IMR-90 (cell line): ENCODE measurements around the gene EXOC8. TPM values are rescaled to one million over a fixed set of nuclear protein-coding genes. Genes with fewer than 3 reads are reported as not detected.

Experiments
- ATAC-seq: fragments of 200-7000 bp; cut with Tn5 transposase; 2 replicates; pipeline ENCODE4 v1.9.1; 2020; ENCODE audit warnings: low read depth, mild to moderate bottlenecking, moderate library complexity
- BruUV-seq: library from RNA; stranded (reverse); fragments of 400-500 nt; replicated peaks from 2 replicates; lab custom pipeline; 2021; lab: Mats Ljungman, UMichigan
- CTCF ChIA-PET: fragments of 300-600 bp; formaldehyde crosslinking; extraction: SDS; loops from one replicate; lab custom pipeline; 2021; ENCODE audit warnings: antibody characterized with exemption; lab: Yijun Ruan, JAX
- POLR2A ChIA-PET: fragments of 300-600 bp; sonication (Branson Sonifier 250); formaldehyde crosslinking; loops from one replicate; lab custom pipeline; 2022; ENCODE audit warnings: antibody characterized with exemption; ENCODE audit not compliant: unreplicated experiment; lab: Charles Lee
- DNase-seq: peaks from one replicate; pipeline ENCODE4 v3.0.0; 2013
- H2AFZ ChIP-seq: replicated peaks from 2 replicates; pipeline ENCODE3; 2013; ENCODE audit warnings: low read length, mild to moderate bottlenecking; ENCODE audit not compliant: poor library complexity
- H2AK5ac ChIP-seq: 2 replicates; pipeline ENCODE4 v1.6.1; 2013; ENCODE audit warnings: low read depth, low read length, inconsistent platforms
- H2AK9ac ChIP-seq: replicated peaks from 2 replicates; pipeline ENCODE3; 2013; ENCODE audit warnings: mild to moderate bottlenecking, low read depth, low read length, moderate library complexity; ENCODE audit not compliant: poor library complexity
- H2BK120ac ChIP-seq: 2 replicates; pipeline ENCODE4 v1.6.1; 2013; ENCODE audit warnings: low read depth, low read length, inconsistent platforms
- H2BK15ac ChIP-seq: 3 replicates; pipeline ENCODE4 v1.6.1; 2013; ENCODE audit warnings: low read depth, low read length, inconsistent platforms
- H2BK20ac ChIP-seq: 2 replicates; pipeline ENCODE4 v1.6.1; 2013; ENCODE audit warnings: low read depth, mild to moderate bottlenecking, inconsistent platforms, low read length, moderate library complexity
- H2BK5ac ChIP-seq: 2 replicates; pipeline ENCODE4 v1.6.1; 2013; ENCODE audit warnings: mild to moderate bottlenecking, low read depth, low read length, inconsistent platforms; ENCODE audit not compliant: poor library complexity, severe bottlenecking
- H3K14ac ChIP-seq: replicated peaks from 2 replicates; pipeline ENCODE4 v1.6.1; 2013; ENCODE audit warnings: low read depth, low read length, inconsistent platforms
- H3K18ac ChIP-seq: 2 replicates; pipeline ENCODE4 v1.6.1; 2013; ENCODE audit warnings: low read depth, low read length, control low read depth
- H3K23ac ChIP-seq: 2 replicates; pipeline ENCODE4 v1.6.1; 2013; ENCODE audit warnings: low read depth, low read length, inconsistent platforms
- H3K27ac ChIP-seq: 2 replicates; pipeline ENCODE4 v1.5.1; 2013; ENCODE audit warnings: mild to moderate bottlenecking, control low read depth, low read length; ENCODE audit not compliant: insufficient read depth
- H3K27me3 ChIP-seq: 2 replicates; pipeline ENCODE4 v1.6.1; 2013; ENCODE audit warnings: low read length; ENCODE audit not compliant: control insufficient read depth, insufficient read depth
- H3K36me3 ChIP-seq: 2 replicates; pipeline ENCODE4 v1.6.1; 2013; ENCODE audit warnings: low read length, mixed read lengths; ENCODE audit not compliant: control insufficient read depth, insufficient read depth
- H3K4ac ChIP-seq: 2 replicates; pipeline ENCODE4 v1.6.1; 2013; ENCODE audit warnings: low read depth, low read length, inconsistent platforms
- H3K4me1 ChIP-seq: 2 replicates; pipeline ENCODE4 v1.6.1; 2013; ENCODE audit warnings: low read length, mixed read lengths; ENCODE audit not compliant: control insufficient read depth, insufficient read depth
- H3K4me2 ChIP-seq: 2 replicates; pipeline ENCODE4 v1.6.1; 2013; ENCODE audit warnings: low read depth, mild to moderate bottlenecking, control low read depth, low read length, moderate library complexity
- H3K4me3 ChIP-seq: 2 replicates; pipeline ENCODE4 v1.5.1; 2013; ENCODE audit warnings: low read depth, mild to moderate bottlenecking, control low read depth, low read length, moderate library complexity; ENCODE audit not compliant: insufficient read depth
- H3K56ac ChIP-seq: 2 replicates; pipeline ENCODE4 v1.6.1; 2013; ENCODE audit warnings: low read length, inconsistent platforms; ENCODE audit not compliant: insufficient read depth; ENCODE audit errors: extremely low read depth
- H3K79me1 ChIP-seq, 2 experiments: 2 replicates each; pipeline ENCODE4 v1.6.1; 2013; ENCODE audit warnings: low read length in 2 of 2, inconsistent platforms in 1 of 2, low read depth in 1 of 2
- H3K9ac ChIP-seq: 2 replicates; pipeline ENCODE4 v1.6.1; 2013; ENCODE audit warnings: low read depth, low read length, control low read depth
- H3K9me1 ChIP-seq: 2 replicates; pipeline ENCODE4 v1.6.1; 2013; ENCODE audit warnings: low read length, inconsistent platforms; ENCODE audit not compliant: insufficient read depth
- H3K9me3 ChIP-seq: 2 replicates; pipeline ENCODE4 v1.6.1; 2013; ENCODE audit warnings: low read length; ENCODE audit not compliant: control insufficient read depth, insufficient read depth
- H4K20me1 ChIP-seq: 2 replicates; pipeline ENCODE4 v1.6.1; 2013; ENCODE audit warnings: low read length, inconsistent platforms; ENCODE audit not compliant: insufficient read depth
- H4K5ac ChIP-seq: 2 replicates; pipeline ENCODE4 v1.6.1; 2013; ENCODE audit warnings: mild to moderate bottlenecking, low read depth, low read length, control low read depth
- H4K8ac ChIP-seq, 2 experiments: 2 replicates each; pipeline ENCODE4 v1.6.1; 2013; ENCODE audit warnings: low read depth in 2 of 2, low read length in 2 of 2, control low read depth in 1 of 2, inconsistent platforms in 1 of 2
- H4K91ac ChIP-seq: 2 replicates; pipeline ENCODE4 v1.6.1; 2013; ENCODE audit warnings: low read depth, low read length, inconsistent platforms; ENCODE audit not compliant: insufficient read depth
- BHLHE40 ChIP-seq: fragments of 150-350 bp; IDR thresholded peaks from 2 replicates; pipeline ENCODE4 v1.6.1; 2016; ENCODE audit warnings: mild to moderate bottlenecking, low read depth, low read length
- CEBPB ChIP-seq: IDR thresholded peaks from 2 replicates; pipeline ENCODE4 v1.6.1; 2012; ENCODE audit warnings: low read depth, low read length, improper control_type of control experiment
- CHD1 ChIP-seq: IDR thresholded peaks from 2 replicates; pipeline ENCODE4 v1.6.1; 2012; ENCODE audit warnings: low read depth, low read length, improper control_type of control experiment
- FOS ChIP-seq: fragments of 150-350 bp; IDR thresholded peaks from 2 replicates; pipeline ENCODE4 v1.6.1; 2016; ENCODE audit warnings: low read depth, low read length
- MAFK ChIP-seq: IDR thresholded peaks from 2 replicates; pipeline ENCODE4 v1.6.1; 2012; ENCODE audit warnings: low read depth, low read length, improper control_type of control experiment
- MAZ ChIP-seq: IDR thresholded peaks from 2 replicates; pipeline ENCODE4 v1.6.1; 2012; ENCODE audit warnings: low read depth, mild to moderate bottlenecking, low read length, improper control_type of control experiment, moderate library complexity, borderline replicate concordance
- MXI1 ChIP-seq: IDR thresholded peaks from 2 replicates; pipeline ENCODE4 v1.6.1; 2012; ENCODE audit warnings: low read depth, mild to moderate bottlenecking, low read length, moderate library complexity, borderline replicate concordance
- NFE2L2 ChIP-seq: fragments of 150-350 bp; IDR thresholded peaks from 2 replicates; pipeline ENCODE4 v1.6.1; 2016; ENCODE audit warnings: low read depth, mild to moderate bottlenecking, low read length
- POLR2A ChIP-seq: IDR thresholded peaks from 2 replicates; pipeline ENCODE4 v1.6.1; 2012; ENCODE audit warnings: mild to moderate bottlenecking, low read depth, low read length
- RAD21 ChIP-seq: IDR thresholded peaks from 2 replicates; pipeline ENCODE4 v1.6.1; 2012; ENCODE audit warnings: low read length, improper control_type of control experiment
- RCOR1 ChIP-seq: IDR thresholded peaks from 2 replicates; pipeline ENCODE4 v1.6.1; 2012; ENCODE audit warnings: mild to moderate bottlenecking, low read length, improper control_type of control experiment; ENCODE audit not compliant: insufficient replicate concordance
- RFX5 ChIP-seq: IDR thresholded peaks from 2 replicates; pipeline ENCODE4 v1.8.0; 2012; ENCODE audit warnings: low read depth, mild to moderate bottlenecking, low read length, moderate library complexity
- SMC3 ChIP-seq: fragments of 150-350 bp; IDR thresholded peaks from 2 replicates; pipeline ENCODE4 v1.6.1; 2016; ENCODE audit warnings: low read depth, mild to moderate bottlenecking, antibody characterized with exemption, low read length, moderate library complexity
- WGBS, 2 experiments: methylation state at CpG; one replicate each; pipeline versions ENCODE4 v1.1.5 to v1.1.7; 2013; ENCODE audit warnings: missing lambda C conversion rate in 2 of 2; ENCODE audit not compliant: insufficient read length in 1 of 2; ENCODE audit errors: extremely low coverage in 2 of 2; 5-methylcytosine and 5-hydroxymethylcytosine counted together
- dilution Hi-C: fragments of 300-500 bp; cut with HindIII; formaldehyde crosslinking; loops from one replicate; pipeline ENCODE4 v1.14.3; 2018; ENCODE audit warnings: low sequenced_read_pairs; ENCODE audit not compliant: unreplicated experiment
- in situ Hi-C: fragments of 300-500 bp; cut with MboI; formaldehyde crosslinking; loops from 3 replicates; pipeline ENCODE4 v1.14.3; 2019; ENCODE audit warnings: low sequenced_read_pairs, inconsistent platforms, mixed read lengths
- intact Hi-C: fragments of 100-400 bp; cut with micrococcal nuclease; formaldehyde crosslinking; loops from 2 replicates; pipeline ENCODE4 v1.10.0; 2022
- polyA plus RNA-seq, 3 experiments: library from polyadenylated mRNA; depleted of rRNA; stranded (reverse); fragments of >200 nt; gene quantifications; 2 replicates each; pipeline ENCODE4 v1.2.3, GENCODE V29; 2012; ENCODE audit warnings: low replicate concordance in 1 of 3
- total RNA-seq: library from RNA; depleted of rRNA; stranded (reverse); fragments of >200 nt; gene quantifications from 2 replicates; pipeline ENCODE4 v1.2.3, GENCODE V29; 2012
- TF ChIP-seq, protein P1 (sequence below): fragments of 150-350 bp; IDR thresholded peaks from 2 replicates; pipeline ENCODE4 v1.6.1; 2017; ENCODE audit warnings: mild to moderate bottlenecking, antibody characterized with exemption, low read length, low read depth
- TF ChIP-seq, protein P2 (sequence below): conservative IDR thresholded peaks from 2 replicates; pipeline ENCODE4 v1.5.1; 2012; ENCODE audit warnings: mild to moderate bottlenecking, low read depth, low read length, improper control_type of control experiment
- TF ChIP-seq, protein P3 (sequence below): fragments of 150-350 bp; IDR thresholded peaks from 2 replicates; pipeline ENCODE4 v1.6.1; 2016; ENCODE audit warnings: low read depth, mild to moderate bottlenecking, low read length, moderate library complexity, borderline replicate concordance

Gene EXOC8
- total and polyA plus RNA-seq, 2 of the 4 experiments (the other 2 are of a cell fraction): 2.6 to 11.5 TPM

DNA sequence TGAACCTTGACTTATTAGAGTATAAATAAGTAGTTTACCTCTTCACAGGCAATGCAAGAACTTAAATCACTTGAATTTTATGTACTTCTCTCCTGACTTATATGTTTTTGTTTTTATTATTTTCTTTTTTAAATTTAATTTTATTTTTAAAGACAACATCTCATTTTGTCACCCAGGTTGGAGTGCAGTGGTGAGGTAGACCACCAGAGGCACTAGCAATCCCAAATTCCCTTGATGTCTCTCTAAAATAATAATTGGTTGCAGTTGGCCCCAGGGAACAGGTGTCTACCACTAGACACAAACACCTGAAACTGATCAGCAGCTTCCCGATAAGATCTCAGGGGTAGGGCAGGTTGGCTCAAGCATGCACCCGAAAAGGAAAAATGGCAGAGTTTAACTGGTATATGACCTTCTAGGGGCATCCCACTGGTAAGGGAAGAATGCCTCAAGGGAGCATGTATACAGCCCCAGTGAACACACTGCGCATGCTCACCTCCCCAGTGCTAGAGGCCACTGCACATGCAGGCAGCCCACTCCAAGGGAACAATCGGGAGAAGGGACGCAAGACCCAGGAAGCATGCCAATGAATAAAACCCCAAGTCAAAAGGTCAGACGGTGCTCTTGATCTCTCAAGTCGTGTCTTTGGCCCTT is 14.6 kb downstream of the EXOC8 start:
- CTCF ChIA-PET: no interaction called here

More for the DNA sequence above, 14.6 kb downstream of the EXOC8 start:
- no peak overlapping the region for H4K5ac ChIP-seq
- dilution Hi-C loops: no loop called here
- H2AK5ac ChIP-seq: no peak overlapping the region
- intact Hi-C loops: no loop called here
- 80% methylated on average over 1 of the region's 7 CpGs; no CpG with 5 or more reads in 1 of the 2 experiments for WGBS, 2 experiments
- H4K8ac ChIP-seq: no peak overlapping the region
- no peak for ATAC-seq
- H3K4ac ChIP-seq: no peak overlapping the region
- H3K18ac ChIP-seq: no peak overlapping the region
- no peaks in the 10 kb centered on the region for H3K27me3 ChIP-seq
- no peaks in the 10 kb centered on the region for H3K79me1 ChIP-seq
- H2AK9ac ChIP-seq: no peak overlapping the region
- no TSS peak for BruUV-seq
- no peak overlapping the region for H3K9ac ChIP-seq
- in situ Hi-C loops: no loop called here
- no peaks in the 10 kb centered on the region for H3K9me1 ChIP-seq
- H2BK20ac ChIP-seq: no peak overlapping the region
- no peak for TF ChIP-seq SMC3
- no peak for TF ChIP-seq RFX5
- TF ChIP-seq MXI1: no peak
- no peak for TF ChIP-seq BHLHE40
- TF ChIP-seq RAD21: no peak
- TF ChIP-seq CEBPB: no peak
- TF ChIP-seq, protein P1, sequence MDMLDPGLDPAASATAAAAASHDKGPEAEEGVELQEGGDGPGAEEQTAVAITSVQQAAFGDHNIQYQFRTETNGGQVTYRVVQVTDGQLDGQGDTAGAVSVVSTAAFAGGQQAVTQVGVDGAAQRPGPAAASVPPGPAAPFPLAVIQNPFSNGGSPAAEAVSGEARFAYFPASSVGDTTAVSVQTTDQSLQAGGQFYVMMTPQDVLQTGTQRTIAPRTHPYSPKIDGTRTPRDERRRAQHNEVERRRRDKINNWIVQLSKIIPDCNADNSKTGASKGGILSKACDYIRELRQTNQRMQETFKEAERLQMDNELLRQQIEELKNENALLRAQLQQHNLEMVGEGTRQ: no peak
- TF ChIP-seq RCOR1: no peak
- TF ChIP-seq, protein P2, sequence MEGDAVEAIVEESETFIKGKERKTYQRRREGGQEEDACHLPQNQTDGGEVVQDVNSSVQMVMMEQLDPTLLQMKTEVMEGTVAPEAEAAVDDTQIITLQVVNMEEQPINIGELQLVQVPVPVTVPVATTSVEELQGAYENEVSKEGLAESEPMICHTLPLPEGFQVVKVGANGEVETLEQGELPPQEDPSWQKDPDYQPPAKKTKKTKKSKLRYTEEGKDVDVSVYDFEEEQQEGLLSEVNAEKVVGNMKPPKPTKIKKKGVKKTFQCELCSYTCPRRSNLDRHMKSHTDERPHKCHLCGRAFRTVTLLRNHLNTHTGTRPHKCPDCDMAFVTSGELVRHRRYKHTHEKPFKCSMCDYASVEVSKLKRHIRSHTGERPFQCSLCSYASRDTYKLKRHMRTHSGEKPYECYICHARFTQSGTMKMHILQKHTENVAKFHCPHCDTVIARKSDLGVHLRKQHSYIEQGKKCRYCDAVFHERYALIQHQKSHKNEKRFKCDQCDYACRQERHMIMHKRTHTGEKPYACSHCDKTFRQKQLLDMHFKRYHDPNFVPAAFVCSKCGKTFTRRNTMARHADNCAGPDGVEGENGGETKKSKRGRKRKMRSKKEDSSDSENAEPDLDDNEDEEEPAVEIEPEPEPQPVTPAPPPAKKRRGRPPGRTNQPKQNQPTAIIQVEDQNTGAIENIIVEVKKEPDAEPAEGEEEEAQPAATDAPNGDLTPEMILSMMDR: no peak
- no peak for TF ChIP-seq POLR2A
- no peak for TF ChIP-seq MAFK
- TF ChIP-seq, protein P3, sequence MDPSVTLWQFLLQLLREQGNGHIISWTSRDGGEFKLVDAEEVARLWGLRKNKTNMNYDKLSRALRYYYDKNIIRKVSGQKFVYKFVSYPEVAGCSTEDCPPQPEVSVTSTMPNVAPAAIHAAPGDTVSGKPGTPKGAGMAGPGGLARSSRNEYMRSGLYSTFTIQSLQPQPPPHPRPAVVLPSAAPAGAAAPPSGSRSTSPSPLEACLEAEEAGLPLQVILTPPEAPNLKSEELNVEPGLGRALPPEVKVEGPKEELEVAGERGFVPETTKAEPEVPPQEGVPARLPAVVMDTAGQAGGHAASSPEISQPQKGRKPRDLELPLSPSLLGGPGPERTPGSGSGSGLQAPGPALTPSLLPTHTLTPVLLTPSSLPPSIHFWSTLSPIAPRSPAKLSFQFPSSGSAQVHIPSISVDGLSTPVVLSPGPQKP: no peak
- TF ChIP-seq FOS: no peak
- no peak for TF ChIP-seq MAZ
- no peak for TF ChIP-seq NFE2L2
- TF ChIP-seq CHD1: no peak
- H3K27ac ChIP-seq: no peak overlapping the region
- H2AFZ ChIP-seq: no peak overlapping the region
- no peak overlapping the region for H3K23ac ChIP-seq
- H4K91ac ChIP-seq: no peak overlapping the region
- no peak overlapping the region for H3K56ac ChIP-seq
- no peak overlapping the region for H3K14ac ChIP-seq
- POLR2A ChIA-PET: no interaction called here
- H2BK15ac ChIP-seq: no peak overlapping the region
- H2BK120ac ChIP-seq: no peak overlapping the region
- DNase-seq: no peak
- no peaks in the 10 kb centered on the region for H3K4me1 ChIP-seq
- no peak overlapping the region for H3K4me2 ChIP-seq
- no peaks in the 10 kb centered on the region for H3K36me3 ChIP-seq
- H2BK5ac ChIP-seq: no peak overlapping the region
- no peak overlapping the region for H3K4me3 ChIP-seq
- no peaks in the 10 kb centered on the region for H4K20me1 ChIP-seq
- no peaks in the 10 kb centered on the region for H3K9me3 ChIP-seq
